T-cell (primary cell): Measurements from ENCODE around the gene FYCO1. TPM values are rescaled to one million over a fixed set of nuclear protein-coding genes. Genes with fewer than 3 reads are reported as not detected.

Experiments used
- ATAC-seq, 4 experiments: fragments of 200-7000 bp in 3 of 4; fragments of 150-1000 bp in 1 of 4; cut with Tn5 transposase; replicated peaks in 1 of 4; 1 replicate in 3 of 4; 2 replicates in 1 of 4; pipeline ENCODE4 v1.10.0; 2021; ENCODE audit warnings: moderate library complexity in 3 of 4, mild to moderate bottlenecking in 2 of 4, moderate number of reproducible peaks in 1 of 4
- CTCF ChIA-PET, 2 donors: fragments of 300-600 bp; sonication (Branson Sonifier 250); formaldehyde crosslinking; loops; one replicate each; lab custom pipeline; 2022; ENCODE audit warnings: antibody characterized with exemption in 2 of 2; lab: Charles Lee
- POLR2A ChIA-PET, 2 donors: fragments of 300-600 bp; sonication (Branson Sonifier 250); formaldehyde crosslinking; loops; one replicate each; lab custom pipeline; 2022; ENCODE audit warnings: antibody characterized with exemption in 2 of 2; lab: Charles Lee
- DNase-seq, 35 experiments: peaks; one replicate each; pipeline versions ENCODE4 v3.0.0 to v3.0.0-alpha.2; 2013 to 2023
- H3K27ac ChIP-seq: one replicate; pipeline ENCODE4 v1.5.1; 2013; ENCODE audit warnings: low read length
- H3K27me3 ChIP-seq, 2 experiments: replicated peaks in 1 of 2; 1 replicate in 1 of 2; 2 replicates in 1 of 2; pipeline versions ENCODE4 v1.6.1 to v1.7.0; 2013; ENCODE audit warnings: low read length in 1 of 2, mixed read lengths in 1 of 2; ENCODE audit not compliant: control insufficient read depth in 2 of 2, insufficient read depth in 2 of 2; ENCODE audit errors: extremely low read depth in 1 of 2
- H3K36me3 ChIP-seq, 2 donors: 1 replicate in 1 of 2; 2 replicates in 1 of 2; pipeline versions ENCODE4 v1.6.1 to v1.7.0; 2013; ENCODE audit warnings: low read length in 1 of 2; ENCODE audit not compliant: control insufficient read depth in 2 of 2, insufficient read depth in 1 of 2; ENCODE audit errors: extremely low read depth in 1 of 2
- H3K4me1 ChIP-seq, 2 experiments: 1 replicate in 1 of 2; 2 replicates in 1 of 2; pipeline versions ENCODE4 v1.6.1 to v1.7.0; 2013; ENCODE audit warnings: low read length in 2 of 2, mixed read lengths in 1 of 2; ENCODE audit not compliant: insufficient read depth in 2 of 2, control insufficient read depth in 1 of 2; ENCODE audit errors: extremely low read depth in 1 of 2
- H3K4me3 ChIP-seq, 2 donors: 1 replicate in 1 of 2; 2 replicates in 1 of 2; pipeline versions ENCODE4 v1.5.1 to v1.7.0; 2013; ENCODE audit warnings: mild to moderate bottlenecking in 2 of 2, low read length in 1 of 2, moderate library complexity in 1 of 2; ENCODE audit not compliant: control insufficient read depth in 1 of 2; ENCODE audit errors: extremely low read depth in 1 of 2
- H3K9me3 ChIP-seq: 2 replicates; pipeline ENCODE4 v1.7.0; 2013
- H3K27ac Mint-ChIP-seq, 2 donors: one replicate each; pipeline ENCODE4 v1.8.0; 2020 to 2021; ENCODE audit warnings: mild to moderate bottlenecking in 2 of 2, mixed read lengths in 2 of 2
- H3K27me3 Mint-ChIP-seq, 2 donors: one replicate each; pipeline ENCODE4 v1.8.0; 2021 to 2022; ENCODE audit warnings: mixed read lengths in 2 of 2
- H3K36me3 Mint-ChIP-seq: one replicate; pipeline ENCODE4 v1.8.0; 2021; ENCODE audit warnings: mixed read lengths
- H3K4me1 Mint-ChIP-seq, 3 donors: one replicate each; pipeline ENCODE4 v1.8.0; 2020 to 2022; ENCODE audit warnings: mixed read lengths in 3 of 3, mild to moderate bottlenecking in 1 of 3
- H3K4me3 Mint-ChIP-seq, 3 donors: one replicate each; pipeline ENCODE4 v1.8.0; 2020 to 2022; ENCODE audit warnings: mild to moderate bottlenecking in 3 of 3, mixed read lengths in 3 of 3, moderate library complexity in 3 of 3
- H3K9me3 Mint-ChIP-seq, 3 donors: one replicate each; pipeline ENCODE4 v1.8.0; 2020 to 2022; ENCODE audit warnings: mixed read lengths in 3 of 3
- WGBS: methylation state at CpG from one replicate; pipeline ENCODE4 v1.1.5; 2013; ENCODE audit warnings: missing lambda C conversion rate; ENCODE audit not compliant: insufficient coverage; 5-methylcytosine and 5-hydroxymethylcytosine counted together
- total RNA-seq, 35 experiments: library from RNA in 6 of 35; stranded (reverse) in 6 of 35; fragments of 120-200 nt in 1 of 35; gene quantifications; one replicate each; pipeline versions ENCODE4 v1.2.1 to v1.2.4 and lab custom pipeline; 2013 to 2026

The FYCO1 gene
- total RNA-seq, 5 donors from 2014 or later (not counting 1 experiment from before 2014, with no cell fraction given) = 24.6 to 46.3 (median 35.0) TPM

DNA sequence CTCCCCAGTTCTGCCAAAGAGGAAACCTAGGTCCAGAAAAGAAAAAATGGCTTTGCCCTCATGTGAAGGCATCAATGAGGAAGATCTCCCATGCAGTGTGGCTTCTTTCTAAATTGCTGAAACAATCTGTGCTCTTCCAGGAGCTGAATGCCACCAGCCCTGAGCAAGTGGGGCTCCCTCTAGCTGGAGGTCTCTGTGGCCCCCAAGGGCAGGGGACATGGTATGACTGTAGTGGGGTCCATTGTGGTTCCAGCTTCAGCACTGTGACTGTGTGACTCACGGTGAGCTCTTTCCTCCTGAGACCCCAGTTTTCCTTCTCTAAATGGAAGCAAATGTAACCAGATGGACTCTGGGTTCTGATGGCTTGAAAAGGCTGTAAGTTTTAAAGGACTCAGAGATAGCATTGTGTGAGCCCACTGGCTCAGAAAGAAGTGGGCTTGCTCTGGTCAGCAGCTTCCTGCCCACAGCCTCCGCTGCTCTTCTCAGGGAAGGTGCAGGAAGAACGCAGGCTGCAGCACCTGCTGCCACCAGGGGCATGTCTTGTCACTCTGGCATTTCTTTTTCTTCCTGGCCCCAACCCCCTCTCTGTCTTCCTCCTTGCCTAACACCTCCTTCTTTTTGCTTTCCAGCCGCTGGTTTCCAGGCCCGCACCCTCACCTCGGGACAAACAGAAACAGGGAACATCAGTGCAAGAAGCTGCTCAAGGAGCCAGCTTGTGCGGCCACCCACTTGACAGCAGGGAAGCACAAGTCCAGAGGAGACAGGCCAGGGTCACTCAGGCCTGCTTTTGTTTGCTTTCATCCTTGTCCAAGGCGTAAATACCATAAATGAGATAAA is 58.2 kb downstream of the FYCO1 start:
- Histone ChIP-seq H3K4me1 (peaks cover 0 to 19% of the 10 kb centered on the region in 2 experiments), H3K9me3 (no peaks in the 10 kb centered on the region), H3K27me3 (no peaks in the 10 kb centered on the region), H3K4me3 (no peak overlapping the region), H3K27ac (no peak overlapping the region), H3K36me3 (peaks cover 16 to 60% of the 10 kb centered on the region in 2 donors)
- peaks cover 0 to 2% (median 0%) of the 10 kb centered on the region in 3 donors for H3K9me3 Mint-ChIP-seq
- CTCF ChIA-PET = interaction anchor here (0.5 to 7.9 kb wide), 7 partner anchors 20 to 1331 kb away, joined by 3 to 97 read pairs (median 6); no protein-coding TSS in a partner anchor
- DNase-seq = no peak
- no peak overlapping the region for H3K4me3 Mint-ChIP-seq
- POLR2A ChIA-PET = no interaction called here
- H3K36me3 Mint-ChIP-seq = peaks cover 56% of the 10 kb centered on the region
- ATAC-seq = no peak
- 94% methylated on average over 6 of the region's 8 CpGs for WGBS
- no peak overlapping the region for H3K27ac Mint-ChIP-seq
- H3K4me1 Mint-ChIP-seq = peaks cover 20 to 32% (median 23%) of the 10 kb centered on the region in 3 donors
- H3K27me3 Mint-ChIP-seq = no peaks in the 10 kb centered on the region

DNA sequence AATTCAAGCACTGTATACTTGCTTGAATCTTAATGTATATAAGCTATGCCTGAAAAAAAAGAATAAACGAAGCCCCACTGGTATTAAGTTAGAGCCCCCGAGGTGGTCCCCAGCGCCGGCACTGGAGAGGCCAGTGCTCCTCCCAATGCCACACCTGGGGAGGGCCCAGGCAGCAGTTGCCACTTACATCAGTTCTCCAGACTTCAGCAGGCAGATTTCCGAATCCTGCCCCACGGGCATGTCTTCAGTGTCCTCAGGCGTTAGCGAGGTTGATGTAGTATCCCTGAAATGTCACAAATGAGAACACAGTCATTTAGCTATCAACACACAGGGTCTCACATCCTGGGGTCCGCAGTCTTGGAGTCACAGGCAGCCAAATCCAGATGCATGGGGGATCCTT is 59.4 kb downstream of the FYCO1 start:
- peaks cover 0 to 13% of the 10 kb centered on the region in 2 experiments for H3K4me1 ChIP-seq
- no peak overlapping the region for H3K27ac ChIP-seq
- Mint-ChIP-seq H3K27ac (no peak overlapping the region), H3K4me1 (peaks cover 12 to 24% (median 17%) of the 10 kb centered on the region in 3 donors), H3K4me3 (no peak overlapping the region), H3K36me3 (peaks cover 63% of the 10 kb centered on the region), H3K9me3 (peaks cover 0 to 2% (median 0%) of the 10 kb centered on the region in 3 donors), H3K27me3 (no peaks in the 10 kb centered on the region)
- DNase-seq (no peak), ATAC-seq (no peak)
- 90% methylated on average over 8 of the region's 9 CpGs for WGBS
- no peaks in the 10 kb centered on the region for H3K9me3 ChIP-seq
- CTCF ChIA-PET = interaction anchor here (1.0 to 7.9 kb wide), 2 partner anchors 141 to 143 kb away, joined by 3 to 97 read pairs; no protein-coding TSS in a partner anchor
- POLR2A ChIA-PET = interaction anchor here in 1 of 2 donors (0.6 kb wide), 1 partner anchor 541 kb away, joined by 5 read pairs; no protein-coding TSS in a partner anchor
- H3K4me3 ChIP-seq = no peak overlapping the region
- H3K36me3 ChIP-seq = peaks cover 24 to 71% of the 10 kb centered on the region in 2 donors
- no peaks in the 10 kb centered on the region for H3K27me3 ChIP-seq

DNA sequence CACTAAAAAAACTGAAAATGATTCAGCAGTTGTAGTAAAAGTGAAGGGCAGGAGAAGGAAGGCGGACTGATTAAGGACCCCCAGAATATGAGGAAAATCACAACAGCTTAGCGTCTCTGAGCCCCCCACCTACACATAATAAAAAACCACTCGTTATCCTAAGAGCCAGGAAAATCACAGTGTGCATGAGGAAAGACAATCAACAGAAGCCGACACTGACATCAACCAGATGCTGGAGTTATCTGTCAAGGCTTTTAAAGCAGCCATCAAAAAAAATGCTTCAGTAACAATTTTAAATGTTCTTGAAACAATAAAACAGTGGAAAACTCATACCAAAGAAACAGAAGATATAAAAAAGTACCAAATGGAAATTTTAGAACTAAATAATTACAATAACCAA is 62.0 kb downstream of the FYCO1 start:
- ATAC-seq = no peak
- H3K4me3 Mint-ChIP-seq = no peak overlapping the region
- H3K36me3 Mint-ChIP-seq = peaks cover 74% of the 10 kb centered on the region
- H3K36me3 ChIP-seq = peaks cover 34 to 96% of the 10 kb centered on the region in 2 donors
- no peaks in the 10 kb centered on the region for H3K27me3 Mint-ChIP-seq
- no peak for DNase-seq
- no peak overlapping the region for H3K27ac ChIP-seq
- 100% methylated on average over 1 of the region's 4 CpGs for WGBS
- POLR2A ChIA-PET = interaction anchor here in 1 of 2 donors (0.7 kb wide), 1 partner anchor 249 kb away, joined by 4 read pairs; no protein-coding TSS in a partner anchor
- H3K27me3 ChIP-seq = no peaks in the 10 kb centered on the region
- H3K9me3 Mint-ChIP-seq = no peaks in the 10 kb centered on the region
- H3K4me3 ChIP-seq = no peak overlapping the region
- H3K27ac Mint-ChIP-seq = no peak overlapping the region
- CTCF ChIA-PET = interaction anchor here (0.6 to 1.9 kb wide), 3 partner anchors 10 to 766 kb away, joined by 3 to 7 read pairs (median 3); partner anchors contain the start of gene CXCR6 (in 1 of the 2)
- peaks cover 3 to 11% (median 6%) of the 10 kb centered on the region in 3 donors for H3K4me1 Mint-ChIP-seq
- peaks cover 2 to 8% of the 10 kb centered on the region in 2 experiments for H3K4me1 ChIP-seq
- H3K9me3 ChIP-seq = no peaks in the 10 kb centered on the region

DNA sequence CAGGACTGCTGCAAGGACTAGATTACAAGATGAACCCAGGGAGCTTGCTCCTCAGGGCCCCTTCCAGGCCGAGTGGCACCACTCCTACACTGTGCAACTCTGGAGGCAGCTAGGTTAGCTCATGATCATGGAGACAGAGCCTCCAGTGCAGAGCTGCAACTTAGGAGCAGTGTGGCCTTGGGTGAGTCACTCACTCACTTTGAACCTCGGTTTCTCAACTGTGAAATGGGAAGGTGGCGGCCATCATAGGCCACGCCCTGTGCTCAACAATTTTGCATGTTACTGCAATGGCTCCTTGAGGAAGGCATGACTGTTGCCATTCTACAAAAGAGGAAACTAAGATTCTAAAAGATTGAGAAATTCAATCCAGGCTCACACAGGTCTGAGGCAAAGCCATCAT is 63.5 kb downstream of the FYCO1 start:
- ATAC-seq (no peak), DNase-seq (no peak)
- no peaks in the 10 kb centered on the region for H3K9me3 Mint-ChIP-seq
- no peak overlapping the region for H3K27ac ChIP-seq
- H3K4me1 Mint-ChIP-seq = peaks cover 5 to 15% (median 6%) of the 10 kb centered on the region in 3 donors
- no peak overlapping the region for H3K4me3 ChIP-seq
- peaks cover 28 to 99% of the 10 kb centered on the region in 2 donors for H3K36me3 ChIP-seq
- H3K27me3 ChIP-seq = no peaks in the 10 kb centered on the region
- ChIA-PET POLR2A (no interaction called here), CTCF (interaction anchor here in 1 of 2 donors (1.6 kb wide), 2 partner anchors 152 to 173 kb away, joined by 4 read pairs; no protein-coding TSS in a partner anchor)
- peaks cover 82% of the 10 kb centered on the region for H3K36me3 Mint-ChIP-seq
- H3K27me3 Mint-ChIP-seq = no peaks in the 10 kb centered on the region
- H3K9me3 ChIP-seq = no peaks in the 10 kb centered on the region
- H3K27ac Mint-ChIP-seq = no peak overlapping the region
- no peak overlapping the region for H3K4me3 Mint-ChIP-seq
- peaks cover 2 to 7% of the 10 kb centered on the region in 2 experiments for H3K4me1 ChIP-seq
- 95% methylated on average over 4 of the region's 4 CpGs for WGBS

DNA sequence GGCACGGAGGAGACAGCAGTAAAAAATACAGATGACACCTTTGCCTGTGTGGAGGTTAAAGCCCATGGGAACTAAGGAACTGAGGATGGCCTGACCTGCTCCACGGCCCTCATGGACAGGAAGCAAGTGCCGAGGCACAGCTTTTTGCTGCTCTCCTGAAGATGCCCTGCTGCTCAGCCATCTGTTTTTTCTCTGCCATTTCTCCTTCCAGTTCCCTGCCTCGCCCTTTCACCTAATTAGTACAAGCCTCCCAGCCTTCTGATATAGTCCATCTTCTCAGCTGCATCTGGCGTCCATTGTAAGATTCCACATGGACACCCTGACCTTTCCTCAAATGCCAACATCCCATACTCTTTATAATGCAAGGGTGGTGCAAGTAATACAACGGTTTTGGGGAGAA is 64.1 kb downstream of the FYCO1 start:
- 96% methylated on average over 4 of the region's 6 CpGs for WGBS
- no peaks in the 10 kb centered on the region for H3K27me3 ChIP-seq
- Mint-ChIP-seq H3K4me1 (peaks cover 5 to 17% (median 6%) of the 10 kb centered on the region in 3 donors), H3K27me3 (no peaks in the 10 kb centered on the region), H3K27ac (no peak overlapping the region), H3K4me3 (no peak overlapping the region), H3K36me3 (peaks cover 85% of the 10 kb centered on the region), H3K9me3 (no peaks in the 10 kb centered on the region)
- H3K4me1 ChIP-seq = peaks cover 2 to 7% of the 10 kb centered on the region in 2 experiments
- ATAC-seq (no peak), DNase-seq (no peak)
- no peak overlapping the region for H3K27ac ChIP-seq
- POLR2A ChIA-PET = interaction anchor here in 1 of 2 donors (0.5 kb wide), 1 partner anchor 11 kb away, joined by 3 read pairs; no protein-coding TSS in a partner anchor
- no peaks in the 10 kb centered on the region for H3K9me3 ChIP-seq
- H3K36me3 ChIP-seq = peaks cover 22 to 94% of the 10 kb centered on the region in 2 donors
- CTCF ChIA-PET = interaction anchor here (0.6 to 1.6 kb wide), 4 partner anchors 149 to 172 kb away, joined by 3 to 4 read pairs (median 4); no protein-coding TSS in a partner anchor
- no peak overlapping the region for H3K4me3 ChIP-seq

DNA sequence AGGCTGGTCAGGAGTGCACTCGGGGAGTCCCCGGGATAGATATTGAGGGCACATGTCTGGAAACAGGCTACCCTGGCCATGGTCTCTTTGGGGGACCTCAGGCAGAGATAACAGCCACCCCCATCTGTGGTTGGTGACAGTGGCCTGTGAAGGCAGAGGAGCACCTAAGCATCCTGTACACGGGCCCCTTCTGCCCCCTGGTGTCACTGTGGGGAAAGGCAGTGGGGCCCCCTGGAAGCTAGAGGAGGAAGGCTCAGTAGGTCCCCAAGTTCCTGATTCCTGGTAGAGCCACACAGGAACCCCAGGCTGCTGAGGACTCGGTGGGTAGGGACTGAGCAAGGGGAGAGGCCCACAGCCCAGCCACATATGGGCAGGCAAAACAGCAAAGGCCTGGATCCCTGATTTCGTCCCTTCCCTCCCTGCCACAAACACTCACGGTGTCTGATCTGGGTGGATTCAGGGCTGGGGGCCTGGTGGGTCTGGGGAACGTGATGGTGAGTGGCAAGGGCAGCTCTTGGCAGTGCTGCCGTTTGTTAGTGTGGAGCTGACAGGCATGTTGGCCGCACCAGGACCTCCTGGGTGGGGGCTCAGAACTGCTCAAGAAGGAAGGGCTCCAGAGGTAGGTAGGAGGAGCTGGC is 66.5 kb downstream of the FYCO1 start:
- Mint-ChIP-seq H3K36me3 (peaks cover 81% of the 10 kb centered on the region), H3K27ac (no peak overlapping the region), H3K27me3 (no peaks in the 10 kb centered on the region), H3K4me1 (peaks cover 5 to 26% (median 6%) of the 10 kb centered on the region in 3 donors), H3K9me3 (no peaks in the 10 kb centered on the region), H3K4me3 (no peak overlapping the region)
- H3K9me3 ChIP-seq = no peaks in the 10 kb centered on the region
- ATAC-seq = peak; percentile 74 to 90 (median 78)
- 58% methylated on average over 5 of the region's 9 CpGs for WGBS
- CTCF ChIA-PET = interaction anchor here (0.5 to 1.6 kb wide), 10 partner anchors 12 to 1896 kb away, joined by 3 to 12 read pairs (median 5); partner anchors contain the start of gene LIMD1 (in 1 of the 2)
- H3K27me3 ChIP-seq = no peaks in the 10 kb centered on the region
- peak; percentile 22 to 76 (median 59) for DNase-seq
- no peak overlapping the region for H3K27ac ChIP-seq
- POLR2A ChIA-PET = no interaction called here
- no peak overlapping the region for H3K4me3 ChIP-seq
- H3K36me3 ChIP-seq = peaks cover 19 to 88% of the 10 kb centered on the region in 2 donors
- peaks cover 2 to 7% of the 10 kb centered on the region in 2 experiments for H3K4me1 ChIP-seq
